ENCODE results near the gene CADM1. TPM values are rescaled to one million over a fixed set of nuclear protein-coding genes. Genes with fewer than 3 reads are reported as not detected.

The CADM1 gene
- total and polyA plus RNA-seq, 10 of the 15 experiments (the other 5 are each of a cell fraction or from before 2014, with no cell fraction given), result 0.03 to 0.48 (median 0.15) TPM; not detected in 3

DNA sequence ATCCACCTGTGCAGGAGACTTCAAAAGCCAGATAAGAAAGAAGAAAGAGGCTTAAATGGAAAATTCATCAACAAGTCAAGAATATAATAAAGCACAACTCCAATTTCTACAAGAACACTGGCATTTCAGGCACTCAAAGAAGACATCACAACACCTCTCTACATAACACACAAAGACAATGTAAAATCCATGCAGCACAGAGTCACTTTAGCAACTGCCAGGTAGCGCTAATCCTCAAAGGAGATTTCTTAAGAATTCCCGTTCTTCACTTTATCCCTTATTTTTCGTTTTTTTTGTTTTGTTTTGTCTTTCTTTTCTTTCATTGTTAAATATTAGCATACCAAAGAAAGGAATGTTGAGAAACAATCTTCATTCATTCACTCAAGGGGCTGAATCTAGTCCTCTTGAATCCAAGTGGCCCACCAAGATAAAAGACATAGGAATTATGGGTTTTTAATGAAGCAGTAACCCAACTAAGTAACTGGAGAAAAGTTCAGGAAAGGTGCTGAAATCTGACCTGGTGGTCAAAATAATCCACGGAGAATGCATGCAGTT lies 95.0 kb downstream of the CADM1 start:
- in situ Hi-C loops (cut with MboI) (no loop called here), intact Hi-C loops (cut with micrococcal nuclease; ENCODE audit: unreplicated experiment) (no loop called here)
- DNase-seq (ENCODE audit: low read depth, low spot score) (no peak), ATAC-seq (no peak), FAIRE-seq (no peak)
- H3K27ac ChIP-seq (ENCODE audit: control insufficient read depth, insufficient read depth), result no peak overlapping the region
- no peaks in the 10 kb centered on the region for H3K36me3 ChIP-seq (ENCODE audit: control insufficient read depth in 2 of 2, insufficient read depth in 2 of 2, low read length in 1 of 2)
- POLR2A ChIA-PET, result no interaction called here
- SMC1A ChIA-PET (ENCODE audit: uncharacterized antibody, unreplicated experiment), result interaction anchor here (1.6 kb wide), 1 partner anchor 10 kb away, joined by 3 read pairs; no protein-coding TSS in a partner anchor
- H4K20me1 ChIP-seq (ENCODE audit: control insufficient read depth, insufficient read depth), result no peaks in the 10 kb centered on the region
- H3K9ac ChIP-seq (ENCODE audit: control insufficient read depth, insufficient read depth, low read length), result no peak overlapping the region
- H3K4me1 ChIP-seq (ENCODE audit: control insufficient read depth, insufficient read depth, low read length), result no peaks in the 10 kb centered on the region
- no peaks in the 10 kb centered on the region for H3K9me3 ChIP-seq (replicated peaks; ENCODE audit: control insufficient read depth, insufficient read depth, low read length)
- WGBS (ENCODE audit: insufficient coverage, insufficient replicate concordance, low lambda C conversion rate, missing lambda C conversion rate), result 56% methylated on average over 4 of the region's 4 CpGs
- no peak overlapping the region for H3K4me3 ChIP-seq
- peaks cover 0 to 2% of the 10 kb centered on the region in 2 experiments; a peak in 1 of 4 replicates for H3K27me3 ChIP-seq (replicated peaks in 1 of 2; ENCODE audit: control insufficient read depth in 2 of 2, insufficient read depth in 2 of 2, low read length in 1 of 2)
- TF ChIP-seq POLR2A (IDR thresholded peaks at IDR 0.05; ENCODE audit: low read depth, low read length), result no peak
- no peak for TF ChIP-seq SIN3A (IDR thresholded peaks at IDR 0.05; ENCODE audit: low read depth, low read length)
- no peak for TF ChIP-seq RAD21 (IDR thresholded peaks at IDR 0.05; ENCODE audit: insufficient read depth, low read depth, low read length)
- RAD21 ChIA-PET (ENCODE audit: unreplicated experiment), result interaction anchor here (1.3 kb wide), 1 partner anchor 15 kb away, joined by 3 read pairs; no protein-coding TSS in a partner anchor
- H3K79me2 ChIP-seq (ENCODE audit: control insufficient read depth, insufficient read depth, low read length), result no peaks in the 10 kb centered on the region
- no peak overlapping the region for H3K4me2 ChIP-seq (ENCODE audit: control insufficient read depth, insufficient read depth)
- no TSS peak for BruUV-seq (replicated peaks)
- CTCF ChIA-PET, result no interaction called here
- no peak overlapping the region for H2AFZ ChIP-seq (ENCODE audit: control insufficient read depth, low read depth, low read length)

GRCh38 chr11:115408036-115408921 lies 95.9 kb downstream of the CADM1 start:
- no peaks in the 10 kb centered on the region for H3K4me1 ChIP-seq (ENCODE audit: control insufficient read depth, insufficient read depth, low read length)
- in situ Hi-C loops (cut with MboI) (no loop called here), intact Hi-C loops (cut with micrococcal nuclease; ENCODE audit: unreplicated experiment) (no loop called here)
- CTCF ChIA-PET, result no interaction called here
- FAIRE-seq (no peak), ATAC-seq (no peak), DNase-seq (ENCODE audit: low read depth, low spot score) (no peak)
- 2% methylated on average over 3 of the region's 3 CpGs for WGBS (ENCODE audit: insufficient coverage, insufficient replicate concordance, low lambda C conversion rate, missing lambda C conversion rate)
- BruUV-seq (replicated peaks), result no TSS peak
- SMC1A ChIA-PET (ENCODE audit: uncharacterized antibody, unreplicated experiment), result no interaction called here
- no peaks in the 10 kb centered on the region for H3K36me3 ChIP-seq (ENCODE audit: control insufficient read depth in 2 of 2, insufficient read depth in 2 of 2, low read length in 1 of 2)
- no peaks in the 10 kb centered on the region for H4K20me1 ChIP-seq (ENCODE audit: control insufficient read depth, insufficient read depth)
- H3K9me3 ChIP-seq (replicated peaks; ENCODE audit: control insufficient read depth, insufficient read depth, low read length), result no peaks in the 10 kb centered on the region
- RAD21 ChIA-PET (ENCODE audit: unreplicated experiment), result no interaction called here
- H3K27me3 ChIP-seq (replicated peaks in 1 of 2; ENCODE audit: control insufficient read depth in 2 of 2, insufficient read depth in 2 of 2, low read length in 1 of 2), result peaks cover 0 to 2% of the 10 kb centered on the region in 2 experiments; a peak in 1 of 4 replicates
- no peak overlapping the region for H3K4me2 ChIP-seq (ENCODE audit: control insufficient read depth, insufficient read depth)
- no peak overlapping the region for H3K9ac ChIP-seq (ENCODE audit: control insufficient read depth, insufficient read depth, low read length)
- H3K27ac ChIP-seq (ENCODE audit: control insufficient read depth, insufficient read depth), result no peak overlapping the region
- H3K79me2 ChIP-seq (ENCODE audit: control insufficient read depth, insufficient read depth, low read length), result no peaks in the 10 kb centered on the region
- H2AFZ ChIP-seq (ENCODE audit: control insufficient read depth, low read depth, low read length), result no peak overlapping the region
- no peak overlapping the region for H3K4me3 ChIP-seq
- POLR2A ChIA-PET, result interaction anchor here (0.7 kb wide), 1 partner anchor 580 kb away, joined by 6 read pairs; no protein-coding TSS in a partner anchor
- TF ChIP-seq ELK1 (IDR thresholded peaks at IDR 0.05; ENCODE audit: low read depth, low read length) (no peak), CREM (IDR thresholded peaks at IDR 0.05; ENCODE audit: low read depth) (no peak), TBL1XR1 (IDR thresholded peaks at IDR 0.05; ENCODE audit: low read depth, low read length) (no peak), IKZF2 (IDR thresholded peaks at IDR 0.05) (no peak)
- TF ChIP-seq, protein P1, sequence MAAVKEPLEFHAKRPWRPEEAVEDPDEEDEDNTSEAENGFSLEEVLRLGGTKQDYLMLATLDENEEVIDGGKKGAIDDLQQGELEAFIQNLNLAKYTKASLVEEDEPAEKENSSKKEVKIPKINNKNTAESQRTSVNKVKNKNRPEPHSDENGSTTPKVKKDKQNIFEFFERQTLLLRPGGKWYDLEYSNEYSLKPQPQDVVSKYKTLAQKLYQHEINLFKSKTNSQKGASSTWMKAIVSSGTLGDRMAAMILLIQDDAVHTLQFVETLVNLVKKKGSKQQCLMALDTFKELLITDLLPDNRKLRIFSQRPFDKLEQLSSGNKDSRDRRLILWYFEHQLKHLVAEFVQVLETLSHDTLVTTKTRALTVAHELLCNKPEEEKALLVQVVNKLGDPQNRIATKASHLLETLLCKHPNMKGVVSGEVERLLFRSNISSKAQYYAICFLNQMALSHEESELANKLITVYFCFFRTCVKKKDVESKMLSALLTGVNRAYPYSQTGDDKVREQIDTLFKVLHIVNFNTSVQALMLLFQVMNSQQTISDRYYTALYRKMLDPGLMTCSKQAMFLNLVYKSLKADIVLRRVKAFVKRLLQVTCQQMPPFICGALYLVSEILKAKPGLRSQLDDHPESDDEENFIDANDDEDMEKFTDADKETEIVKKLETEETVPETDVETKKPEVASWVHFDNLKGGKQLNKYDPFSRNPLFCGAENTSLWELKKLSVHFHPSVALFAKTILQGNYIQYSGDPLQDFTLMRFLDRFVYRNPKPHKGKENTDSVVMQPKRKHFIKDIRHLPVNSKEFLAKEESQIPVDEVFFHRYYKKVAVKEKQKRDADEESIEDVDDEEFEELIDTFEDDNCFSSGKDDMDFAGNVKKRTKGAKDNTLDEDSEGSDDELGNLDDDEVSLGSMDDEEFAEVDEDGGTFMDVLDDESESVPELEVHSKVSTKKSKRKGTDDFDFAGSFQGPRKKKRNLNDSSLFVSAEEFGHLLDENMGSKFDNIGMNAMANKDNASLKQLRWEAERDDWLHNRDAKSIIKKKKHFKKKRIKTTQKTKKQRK (IDR thresholded peaks at IDR 0.05; ENCODE audit: low read depth, low read length), result no peak
- TF ChIP-seq, protein P2, sequence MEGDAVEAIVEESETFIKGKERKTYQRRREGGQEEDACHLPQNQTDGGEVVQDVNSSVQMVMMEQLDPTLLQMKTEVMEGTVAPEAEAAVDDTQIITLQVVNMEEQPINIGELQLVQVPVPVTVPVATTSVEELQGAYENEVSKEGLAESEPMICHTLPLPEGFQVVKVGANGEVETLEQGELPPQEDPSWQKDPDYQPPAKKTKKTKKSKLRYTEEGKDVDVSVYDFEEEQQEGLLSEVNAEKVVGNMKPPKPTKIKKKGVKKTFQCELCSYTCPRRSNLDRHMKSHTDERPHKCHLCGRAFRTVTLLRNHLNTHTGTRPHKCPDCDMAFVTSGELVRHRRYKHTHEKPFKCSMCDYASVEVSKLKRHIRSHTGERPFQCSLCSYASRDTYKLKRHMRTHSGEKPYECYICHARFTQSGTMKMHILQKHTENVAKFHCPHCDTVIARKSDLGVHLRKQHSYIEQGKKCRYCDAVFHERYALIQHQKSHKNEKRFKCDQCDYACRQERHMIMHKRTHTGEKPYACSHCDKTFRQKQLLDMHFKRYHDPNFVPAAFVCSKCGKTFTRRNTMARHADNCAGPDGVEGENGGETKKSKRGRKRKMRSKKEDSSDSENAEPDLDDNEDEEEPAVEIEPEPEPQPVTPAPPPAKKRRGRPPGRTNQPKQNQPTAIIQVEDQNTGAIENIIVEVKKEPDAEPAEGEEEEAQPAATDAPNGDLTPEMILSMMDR (IDR thresholded peaks at IDR 0.05 in 2 of 3, conservative IDR thresholded peaks at IDR 0.05 in 1 of 3; ENCODE audit: control insufficient read depth in 2 of 3, extremely low read depth in 1 of 3, insufficient read depth in 1 of 3, low read depth in 3 of 3, low read length in 3 of 3), result no peak
